GM12878 (cell line): ENCODE data around the gene ZBTB37. TPM values are rescaled to one million over a fixed set of nuclear protein-coding genes. Genes with fewer than 3 reads are reported as not detected.

Experiments used
- ATAC-seq: fragments of 200-7000 bp; cut with Tn5 transposase; 3 replicates; pipeline ENCODE4 v1.9.1; 2020; ENCODE audit warnings: mild to moderate bottlenecking, moderate library complexity
- BruUV-seq: library from RNA; stranded (reverse); fragments of 400-500 nt; replicated peaks from 2 replicates; lab custom pipeline; 2021; lab: Mats Ljungman, UMichigan
- CTCF ChIA-PET: fragments of 300-600 bp; sonication (Branson Sonifier 250); formaldehyde crosslinking; extraction: SDS; loops from one replicate; lab custom pipeline; 2021; ENCODE audit warnings: inconsistent platforms; lab: Yijun Ruan, JAX
- POLR2A ChIA-PET: fragments of 350-600 bp; formaldehyde crosslinking; extraction: SDS; loops from one replicate; lab custom pipeline; 2021; ENCODE audit warnings: inconsistent platforms; lab: Charles Lee
- RAD21 ChIA-PET: fragments of 300-600 bp; sonication (Branson Sonifier 250); formaldehyde crosslinking; loops from one replicate; lab custom pipeline; 2023; ENCODE audit warnings: antibody characterized with exemption; ENCODE audit not compliant: unreplicated experiment; lab: Charles Lee
- SMC1A ChIA-PET: fragments of 300-600 bp; sonication (Branson Sonifier 250); formaldehyde crosslinking; loops from one replicate; lab custom pipeline; 2023; ENCODE audit not compliant: unreplicated experiment, uncharacterized antibody; lab: Charles Lee
- DNase-seq: peaks from one replicate; pipeline ENCODE4 v3.0.0-alpha.2; 2011; ENCODE audit warnings: low read depth, low spot score
- FAIRE-seq: peaks from 3 replicates; lab custom pipeline; 2011; peaks lifted over from hg19 to GRCh38; lab: Jason Lieb, UNC
- H2AFZ ChIP-seq: 2 replicates; pipeline ENCODE4 v1.6.0; 2011; ENCODE audit warnings: low read depth, low read length, control low read depth; ENCODE audit not compliant: control insufficient read depth
- H3K27ac ChIP-seq: 2 replicates; pipeline ENCODE4 v1.5.1; 2011; ENCODE audit warnings: control low read depth; ENCODE audit not compliant: control insufficient read depth, insufficient read depth
- H3K27me3 ChIP-seq, 2 experiments: replicated peaks in 1 of 2; 2 replicates each; pipeline versions ENCODE4 v1.6.0 to v1.6.1; 2011; ENCODE audit warnings: low read length in 1 of 2; ENCODE audit not compliant: control insufficient read depth in 2 of 2, insufficient read depth in 2 of 2
- H3K36me3 ChIP-seq, 2 experiments: 2 replicates each; pipeline ENCODE4 v1.5.1; 2011; ENCODE audit warnings: low read length in 1 of 2; ENCODE audit not compliant: control insufficient read depth in 2 of 2, insufficient read depth in 2 of 2
- H3K4me1 ChIP-seq: 2 replicates; pipeline ENCODE4 v1.6.1; 2011; ENCODE audit warnings: mild to moderate bottlenecking, low read length, moderate library complexity, mixed read lengths; ENCODE audit not compliant: control insufficient read depth, insufficient read depth
- H3K4me2 ChIP-seq: 2 replicates; pipeline ENCODE4 v1.6.0; 2011; ENCODE audit warnings: control low read depth; ENCODE audit not compliant: control insufficient read depth, insufficient read depth
- H3K4me3 ChIP-seq: fragments of 200-600 bp; sonication (generic); 2 replicates; pipeline ENCODE4 v1.5.1; 2016
- H3K79me2 ChIP-seq: 2 replicates; pipeline ENCODE4 v1.6.0; 2011; ENCODE audit warnings: low read length; ENCODE audit not compliant: control insufficient read depth, insufficient read depth
- H3K9ac ChIP-seq: 2 replicates; pipeline ENCODE4 v1.8.0; 2011; ENCODE audit warnings: low read length, control low read depth, mixed read lengths; ENCODE audit not compliant: control insufficient read depth, insufficient read depth
- H3K9me3 ChIP-seq: replicated peaks from 3 replicates; pipeline ENCODE4 v1.5.1; 2011; ENCODE audit warnings: mild to moderate bottlenecking, low read length; ENCODE audit not compliant: control insufficient read depth, insufficient read depth
- H4K20me1 ChIP-seq: 2 replicates; pipeline ENCODE4 v1.6.0; 2011; ENCODE audit not compliant: control insufficient read depth, insufficient read depth
- RAD51 ChIP-seq: fragments of 450-650 bp; IDR thresholded peaks from 2 replicates; pipeline ENCODE4 v1.6.1; 2016; ENCODE audit warnings: moderate library complexity, mild to moderate bottlenecking, inconsistent platforms
- SREBF1 ChIP-seq: IDR thresholded peaks from 2 replicates; pipeline ENCODE4 v1.6.1; 2012; ENCODE audit warnings: mild to moderate bottlenecking, low read length
- WGBS: methylation state at CpG from one replicate; pipeline ENCODE4 v1.1.6; 2016; ENCODE audit warnings: low lambda C conversion rate; ENCODE audit not compliant: insufficient replicate concordance, insufficient coverage; ENCODE audit errors: missing lambda C conversion rate; 5-methylcytosine and 5-hydroxymethylcytosine counted together
- in situ Hi-C: fragments of 300-500 bp; cut with MboI; formaldehyde crosslinking; loops from 9 replicates; pipeline ENCODE4 v1.14.3; 2018; ENCODE audit warnings: mixed read lengths
- intact Hi-C: fragments of 100-400 bp; cut with micrococcal nuclease; formaldehyde crosslinking; loops from one replicate; pipeline ENCODE4 v1.14.2; 2022; ENCODE audit not compliant: unreplicated experiment
- polyA plus RNA-seq, 11 experiments: library from polyadenylated mRNA; depleted of rRNA in 4 of 11; unstranded in 6 of 11; stranded (reverse) in 5 of 11; fragments of >200 nt; fragmentation: Nextera tagmentation in 4 of 11; fragmentation: Illumina TruSeq in 1 of 11; extraction: Ambion mirVana in 4 of 11; extraction: Trizol in 1 of 11; gene quantifications; 1 replicate in 1 of 11; 2 replicates in 10 of 11; pipeline versions ENCODE4 v1.2.1 to v1.2.3, GENCODE V29; 2011 to 2016; ENCODE audit warnings: inconsistent platforms in 2 of 11, missing spikeins in 2 of 11, low read depth in 1 of 11
- total RNA-seq, 4 experiments: library from RNA; depleted of rRNA in 3 of 4; stranded (reverse); fragments of >200 nt in 3 of 4; fragmentation: Illumina TruSeq in 1 of 4; extraction: Trizol in 1 of 4; gene quantifications; 2 replicates each; pipeline versions ENCODE4 v1.2.1 to v1.2.3, GENCODE V29; 2013 to 2021
- TF ChIP-seq, protein P1 (sequence below): fragments of 450-650 bp; IDR thresholded peaks from 2 replicates; pipeline ENCODE4 v1.6.1; 2018; ENCODE audit warnings: mild to moderate bottlenecking, low read depth, moderate library complexity; ENCODE audit not compliant: partially characterized antibody

ZBTB37 gene
- total and polyA plus RNA-seq, 10 of the 15 experiments (the other 5 are each of a cell fraction or from before 2014, with no cell fraction given), result 0.16 to 5.7 (median 1.9) TPM

- Histone ChIP-seq H2AFZ (no peak overlapping the region), H3K9ac (no peak overlapping the region), H3K36me3 (peaks cover 1 to 21% of the 10 kb centered on the region in 2 experiments), H4K20me1 (no peaks in the 10 kb centered on the region), H3K4me2 (no peak overlapping the region), H3K4me1 (peaks cover 4% of the 10 kb centered on the region; the same call in 1 of the 2 replicates), H3K4me3 (no peak overlapping the region), H3K9me3 (no peaks in the 10 kb centered on the region), H3K27me3 (no peaks in the 10 kb centered on the region), H3K79me2 (peaks cover 10% of the 10 kb centered on the region), H3K27ac (no peak overlapping the region)
- ChIA-PET POLR2A (interaction anchor here (0.7 to 0.9 kb wide), 2 partner anchors 9 to 25 kb away, joined by 3 to 4 read pairs; no protein-coding TSS in a partner anchor), CTCF (interaction anchor here (1.1 to 1.2 kb wide), 2 partner anchors 11 to 25 kb away, joined by 3 read pairs; no protein-coding TSS in a partner anchor), RAD21 (interaction anchor here (0.6 to 1.1 kb wide), 3 partner anchors 9 to 157 kb away, joined by 3 to 7 read pairs (median 4); no protein-coding TSS in a partner anchor), SMC1A (interaction anchor here (2.2 kb wide), 1 partner anchor 1034 kb away, joined by 5 read pairs; no protein-coding TSS in a partner anchor)
- DNase-seq (no peak), ATAC-seq (no peak), FAIRE-seq (peak; percentile 56)
- no TSS peak for BruUV-seq
- intact Hi-C loops (loop anchor here (10.0 kb wide), 2 partner anchors 145 to 355 kb away; no protein-coding TSS in a partner anchor), in situ Hi-C loops (no loop called here)
- WGBS, result 39% methylated on average over 1 of the region's 1 CpG
- TF ChIP-seq, protein P1, sequence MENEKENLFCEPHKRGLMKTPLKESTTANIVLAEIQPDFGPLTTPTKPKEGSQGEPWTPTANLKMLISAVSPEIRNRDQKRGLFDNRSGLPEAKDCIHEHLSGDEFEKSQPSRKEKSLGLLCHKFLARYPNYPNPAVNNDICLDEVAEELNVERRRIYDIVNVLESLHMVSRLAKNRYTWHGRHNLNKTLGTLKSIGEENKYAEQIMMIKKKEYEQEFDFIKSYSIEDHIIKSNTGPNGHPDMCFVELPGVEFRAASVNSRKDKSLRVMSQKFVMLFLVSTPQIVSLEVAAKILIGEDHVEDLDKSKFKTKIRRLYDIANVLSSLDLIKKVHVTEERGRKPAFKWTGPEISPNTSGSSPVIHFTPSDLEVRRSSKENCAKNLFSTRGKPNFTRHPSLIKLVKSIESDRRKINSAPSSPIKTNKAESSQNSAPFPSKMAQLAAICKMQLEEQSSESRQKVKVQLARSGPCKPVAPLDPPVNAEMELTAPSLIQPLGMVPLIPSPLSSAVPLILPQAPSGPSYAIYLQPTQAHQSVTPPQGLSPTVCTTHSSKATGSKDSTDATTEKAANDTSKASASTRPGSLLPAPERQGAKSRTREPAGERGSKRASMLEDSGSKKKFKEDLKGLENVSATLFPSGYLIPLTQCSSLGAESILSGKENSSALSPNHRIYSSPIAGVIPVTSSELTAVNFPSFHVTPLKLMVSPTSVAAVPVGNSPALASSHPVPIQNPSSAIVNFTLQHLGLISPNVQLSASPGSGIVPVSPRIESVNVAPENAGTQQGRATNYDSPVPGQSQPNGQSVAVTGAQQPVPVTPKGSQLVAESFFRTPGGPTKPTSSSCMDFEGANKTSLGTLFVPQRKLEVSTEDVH, result no peak
- no peak for TF ChIP-seq RAD51
- TF ChIP-seq SREBF1, result no peak
These were observed 8.1 kb upstream of the ZBTB37 start for GRCh38 chr1:173860065-173860464.
